A204.1 (cell line): ENCODE results near the gene ASIC4.

Source experiments
- FAIRE-seq: peaks from 2 replicates; lab custom pipeline; 2012; peaks lifted over from hg19 to GRCh38; lab: Jason Lieb, UNC

The ASIC4 gene

GRCh38 chr2:219480004-219480403 lies 34.3 kb upstream of the ASIC4 start:
- FAIRE-seq = no peak

DNA sequence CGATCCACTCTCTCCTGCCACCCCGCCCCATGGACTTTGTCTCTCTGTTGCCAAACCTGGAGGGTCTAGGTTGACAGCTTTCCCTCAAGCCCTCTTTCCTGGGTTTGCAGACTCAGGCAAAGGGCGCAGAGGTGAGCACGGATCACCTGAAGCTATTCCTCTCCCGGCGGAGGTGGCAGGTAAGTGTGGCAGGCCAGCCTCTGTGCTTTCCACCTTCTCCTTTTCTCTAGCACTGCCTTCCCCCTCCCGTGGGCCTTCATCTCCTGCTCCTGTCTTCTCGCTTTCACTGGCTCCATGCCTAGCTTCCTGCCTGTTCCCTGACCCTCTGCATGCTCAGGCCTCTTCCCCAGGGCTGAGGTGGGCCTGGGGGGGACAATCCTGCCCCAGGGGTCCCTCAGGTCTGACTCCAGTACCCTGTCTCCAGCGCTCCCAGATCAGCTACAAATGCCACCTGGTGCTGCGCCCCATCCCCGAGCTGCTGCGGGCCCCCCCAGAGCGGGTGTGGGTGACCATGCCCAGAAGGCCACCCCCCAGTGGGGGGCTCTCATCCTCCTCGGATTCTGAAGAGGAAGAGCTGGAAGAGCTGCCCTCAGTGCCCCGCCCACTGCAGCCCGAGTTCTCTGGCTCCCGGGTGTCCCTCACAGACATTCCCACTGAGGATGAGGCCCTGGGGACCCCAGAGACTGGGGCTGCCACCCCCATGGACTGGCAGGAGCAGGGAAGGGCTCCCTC lies 31.4 kb upstream of the ASIC4 start:
- no peak for FAIRE-seq

- no peak for FAIRE-seq
These were observed 30.6 kb upstream of the ASIC4 start for GRCh38 chr2:219483451-219484342.

GRCh38 chr2:219484343-219485200 lies 29.7 kb upstream of the ASIC4 start:
- FAIRE-seq = no peak

DNA sequence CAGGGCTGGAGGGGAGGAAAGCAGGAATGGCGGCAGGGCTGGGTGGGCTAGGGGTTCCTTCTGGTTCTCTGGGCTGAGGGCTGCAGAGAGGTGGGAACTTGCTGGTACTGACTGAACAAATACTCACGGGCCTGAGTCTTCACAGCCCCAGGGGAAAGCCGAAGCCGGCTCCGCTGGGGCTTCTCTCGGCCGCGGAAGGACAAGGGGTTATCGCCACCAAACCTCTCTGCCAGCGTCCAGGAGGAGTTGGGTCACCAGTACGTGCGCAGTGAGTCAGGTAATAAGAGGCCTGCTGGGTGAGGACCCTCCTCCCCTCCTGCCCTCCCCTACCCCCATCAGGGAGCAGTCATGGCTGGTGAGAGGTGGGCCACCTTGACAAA lies 29.1 kb upstream of the ASIC4 start:
- no peak for FAIRE-seq

GRCh38 chr2:219486380-219486959 lies 27.8 kb upstream of the ASIC4 start:
- no peak for FAIRE-seq

GRCh38 chr2:219488149-219488843 lies 26.0 kb upstream of the ASIC4 start:
- no peak for FAIRE-seq

DNA sequence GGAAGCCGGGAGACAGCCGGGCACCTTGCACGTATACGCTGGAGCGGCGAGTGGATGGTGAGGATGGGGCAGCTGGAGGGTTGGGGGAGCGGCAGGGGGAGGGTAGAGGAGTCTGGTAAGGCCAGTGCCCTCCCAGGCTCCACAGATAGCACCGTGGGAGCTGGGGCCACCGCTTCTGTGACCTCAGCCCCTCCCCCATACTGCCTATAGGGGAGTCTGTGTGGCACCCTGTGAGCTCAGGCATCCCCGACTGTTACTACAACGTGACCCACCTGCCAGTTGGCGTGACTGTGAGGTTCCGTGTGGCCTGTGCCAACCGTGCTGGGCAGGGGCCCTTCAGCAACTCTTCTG lies 25.5 kb upstream of the ASIC4 start:
- no peak for FAIRE-seq

DNA sequence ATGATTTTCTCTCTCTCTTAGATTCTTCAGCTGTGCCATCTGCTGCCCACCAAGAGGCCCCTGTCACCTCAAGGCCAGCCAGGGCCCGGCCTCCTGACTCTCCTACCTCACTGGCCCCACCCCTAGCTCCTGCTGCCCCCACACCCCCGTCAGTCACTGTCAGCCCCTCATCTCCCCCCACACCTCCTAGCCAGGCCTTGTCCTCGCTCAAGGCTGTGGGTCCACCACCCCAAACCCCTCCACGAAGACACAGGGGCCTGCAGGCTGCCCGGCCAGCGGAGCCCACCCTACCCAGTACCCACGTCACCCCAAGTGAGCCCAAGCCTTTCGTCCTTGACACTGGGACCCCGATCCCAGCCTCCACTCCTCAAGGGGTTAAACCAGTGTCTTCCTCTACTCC lies 25.0 kb upstream of the ASIC4 start:
- FAIRE-seq = no peak

DNA sequence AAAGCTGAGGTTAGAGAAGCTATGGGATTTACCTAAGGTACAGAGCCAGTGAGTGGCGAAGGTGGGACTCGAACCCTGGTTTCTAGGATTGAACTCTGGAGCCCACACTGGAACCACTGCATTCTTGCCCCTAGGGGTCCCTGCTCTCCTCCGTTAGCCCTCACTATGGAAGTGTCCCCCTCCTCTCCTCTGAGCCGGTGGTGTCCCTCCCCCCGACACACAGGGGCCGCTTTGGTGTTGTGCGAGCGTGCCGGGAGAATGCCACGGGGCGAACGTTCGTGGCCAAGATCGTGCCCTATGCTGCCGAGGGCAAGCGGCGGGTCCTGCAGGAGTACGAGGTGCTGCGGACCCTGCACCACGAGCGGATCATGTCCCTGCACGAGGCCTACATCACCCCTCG lies 24.1 kb upstream of the ASIC4 start:
- FAIRE-seq = no peak

DNA sequence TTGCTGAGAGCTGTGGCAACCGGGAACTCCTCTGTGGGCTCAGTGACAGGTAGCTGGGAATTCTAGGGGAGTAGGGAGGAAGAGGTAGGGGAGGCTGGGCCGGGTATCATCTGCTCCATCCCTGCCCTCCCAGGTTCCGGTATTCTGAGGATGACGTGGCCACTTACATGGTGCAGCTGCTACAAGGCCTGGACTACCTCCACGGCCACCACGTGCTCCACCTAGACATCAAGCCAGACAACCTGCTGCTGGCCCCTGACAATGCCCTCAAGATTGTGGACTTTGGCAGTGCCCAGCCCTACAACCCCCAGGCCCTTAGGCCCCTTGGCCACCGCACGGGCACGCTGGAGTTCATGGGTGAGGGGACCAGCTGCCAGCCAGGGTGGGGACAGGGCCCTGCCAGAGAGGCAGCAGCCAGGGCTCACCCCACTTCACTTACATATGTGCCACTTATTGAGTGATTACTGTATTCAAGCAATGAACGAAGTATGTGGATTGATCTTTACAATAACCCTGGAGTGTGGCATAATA lies 23.6 kb upstream of the ASIC4 start:
- FAIRE-seq = no peak

GRCh38 chr2:219491278-219491963 lies 22.9 kb upstream of the ASIC4 start:
- FAIRE-seq = no peak

GRCh38 chr2:219492575-219492974 lies 21.7 kb upstream of the ASIC4 start:
- FAIRE-seq = no peak

DNA sequence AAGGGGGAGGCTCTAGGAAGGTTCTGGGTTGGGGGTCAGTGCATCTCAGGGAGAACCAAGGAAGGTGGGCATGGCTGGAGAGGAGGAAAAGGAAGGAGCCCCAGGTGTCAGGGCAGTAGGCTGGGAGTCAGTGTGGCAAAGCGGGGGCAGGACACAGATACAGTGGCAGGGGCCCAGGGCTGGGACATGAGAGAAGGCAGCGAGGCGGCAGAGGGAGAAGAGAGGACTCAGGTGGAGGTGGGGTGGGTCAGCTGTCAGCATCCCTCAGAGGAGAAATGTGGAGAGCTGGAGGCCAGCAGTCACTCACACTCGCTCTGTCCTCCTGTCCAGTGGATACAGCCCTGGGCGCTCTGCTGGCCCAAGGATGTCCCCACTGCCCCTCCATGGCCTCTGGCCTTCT lies 21.2 kb upstream of the ASIC4 start:
- no peak for FAIRE-seq

DNA sequence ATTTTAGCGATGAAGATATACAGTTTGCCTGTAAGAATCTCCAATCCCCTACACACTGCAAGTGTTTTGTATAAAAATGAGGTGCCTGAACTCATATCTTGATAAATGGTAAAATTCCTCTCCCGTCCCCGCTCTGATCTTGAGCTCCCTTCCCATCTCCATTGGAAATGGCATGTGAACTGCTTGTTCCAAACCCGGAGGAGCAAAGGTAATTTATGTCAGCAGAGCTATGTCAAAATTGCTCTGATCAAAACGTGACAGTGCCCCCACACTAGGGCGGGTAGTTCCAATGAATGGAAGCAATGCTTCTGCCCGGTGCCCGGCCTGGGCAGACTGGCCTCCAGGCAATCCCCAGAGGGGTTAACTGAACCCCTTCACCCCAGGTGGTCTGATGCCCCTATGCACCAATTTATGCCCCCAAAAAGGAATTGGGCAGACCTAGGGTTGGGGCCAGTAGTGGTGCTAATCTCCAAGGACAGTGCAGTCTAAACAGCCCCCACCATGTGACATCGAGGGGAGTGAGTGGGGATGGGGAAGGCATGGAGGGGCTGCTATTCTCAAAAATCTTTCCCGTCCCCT lies 19.2 kb upstream of the ASIC4 start:
- no peak for FAIRE-seq

GRCh38 chr2:219495531-219496122 lies 18.7 kb upstream of the ASIC4 start:
- FAIRE-seq = no peak

DNA sequence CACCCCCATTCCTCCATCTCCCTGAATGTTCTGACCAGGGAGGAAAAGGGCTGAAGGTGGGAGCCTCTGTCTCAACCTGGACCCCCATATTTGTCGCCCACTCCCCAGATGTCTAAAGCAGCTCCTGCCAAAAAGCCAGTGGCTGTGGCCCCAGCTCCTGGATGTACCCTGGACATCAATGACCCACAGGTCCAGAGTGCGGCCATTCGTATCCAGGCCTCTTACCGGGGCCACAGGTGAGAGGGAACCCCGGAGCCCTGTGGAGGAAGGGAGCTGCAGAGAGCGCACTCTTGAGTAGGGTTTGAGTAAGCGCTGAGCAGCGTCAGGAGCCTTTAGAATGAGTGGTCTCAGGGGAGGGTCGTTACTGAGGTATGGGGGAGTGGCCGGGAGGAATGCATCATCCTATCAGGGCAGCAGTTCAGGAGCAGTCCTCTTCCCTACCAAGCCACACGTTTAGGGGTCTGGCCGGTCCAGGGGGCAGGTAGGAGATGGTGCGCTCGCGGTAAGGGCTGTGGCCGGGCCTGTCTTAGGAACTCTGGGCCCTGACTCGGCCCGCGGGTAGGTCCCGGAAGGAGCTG lies 17.9 kb upstream of the ASIC4 start:
- no peak for FAIRE-seq

- no peak for FAIRE-seq
These were observed 17.3 kb upstream of the ASIC4 start for GRCh38 chr2:219496825-219497494.
